PC-3 (cell line): Measurements from ENCODE around the gene SLC12A6. TPM values are rescaled to one million over a fixed set of nuclear protein-coding genes. Genes with fewer than 3 reads are reported as not detected.
A peak's percentile ranks its signal among the peaks of the same experiment; 100 is the strongest.

ENCODE experiments used
- ATAC-seq: fragments of 200-7000 bp; cut with Tn5 transposase; 2 replicates; pipeline ENCODE4 v1.9.1; 2020; ENCODE audit warnings: mild to moderate bottlenecking, moderate library complexity
- BruUV-seq: library from RNA; stranded (reverse); fragments of 400-500 nt; replicated peaks from 2 replicates; lab custom pipeline; 2021; lab: Mats Ljungman, UMichigan
- CTCF ChIA-PET: fragments of 300-600 bp; sonication (Branson Sonifier 250); formaldehyde crosslinking; loops from one replicate; lab custom pipeline; 2022; ENCODE audit warnings: antibody characterized with exemption; lab: Charles Lee
- POLR2A ChIA-PET: fragments of 300-600 bp; sonication (Branson Sonifier 250); formaldehyde crosslinking; loops from one replicate; lab custom pipeline; 2022; ENCODE audit warnings: antibody characterized with exemption; ENCODE audit not compliant: unreplicated experiment; lab: Charles Lee
- DNase-seq: peaks from one replicate; pipeline ENCODE4 v3.0.0-alpha.2; 2015
- H2AFZ ChIP-seq: fragments of 300-600 bp; sonication (generic); 2 replicates; pipeline ENCODE4 v1.6.0; 2016; ENCODE audit warnings: antibody characterized with exemption, low read length
- H3F3A ChIP-seq: fragments of 300-600 bp; sonication (generic); one replicate; pipeline ENCODE4 v1.6.0; 2017; ENCODE audit warnings: antibody characterized with exemption, low read length, control low read depth, mild to moderate bottlenecking; ENCODE audit not compliant: unreplicated experiment
- H3K27ac ChIP-seq: fragments of 300-600 bp; sonication (generic); 2 replicates; pipeline ENCODE4 v1.5.1; 2016; ENCODE audit warnings: mild to moderate bottlenecking, low read length
- H3K27me3 ChIP-seq: fragments of 300-600 bp; sonication (generic); 2 replicates; pipeline ENCODE4 v1.6.1; 2016; ENCODE audit warnings: low read length, mixed read lengths
- H3K36me3 ChIP-seq: fragments of 300-600 bp; sonication (generic); 2 replicates; pipeline ENCODE4 v1.6.1; 2016; ENCODE audit warnings: low read depth, mixed run types, low read length, mixed read lengths
- H3K4me1 ChIP-seq: fragments of 300-600 bp; sonication (generic); 2 replicates; pipeline ENCODE4 v1.5.1; 2016; ENCODE audit warnings: low read length; ENCODE audit not compliant: insufficient read depth
- H3K4me2 ChIP-seq: fragments of 300-600 bp; sonication (generic); 2 replicates; pipeline ENCODE4 v1.6.0; 2016; ENCODE audit warnings: low read length
- H3K4me3 ChIP-seq: fragments of 300-600 bp; sonication (generic); 2 replicates; pipeline ENCODE4 v1.5.1; 2016; ENCODE audit warnings: mild to moderate bottlenecking, low read length, mixed read lengths
- H3K79me2 ChIP-seq: fragments of 300-600 bp; sonication (generic); 2 replicates; pipeline ENCODE4 v1.6.1; 2017; ENCODE audit warnings: low read length, mixed read lengths
- H3K9ac ChIP-seq: fragments of 300-600 bp; sonication (generic); 2 replicates; pipeline ENCODE4 v1.6.0; 2016; ENCODE audit warnings: mild to moderate bottlenecking, low read length
- H3K9me2 ChIP-seq: fragments of 300-600 bp; sonication (generic); replicated peaks from 2 replicates; pipeline ENCODE4 v1.6.1; 2016; ENCODE audit warnings: mixed run types, low read length, mixed read lengths
- H3K9me3 ChIP-seq: fragments of 300-600 bp; sonication (generic); 2 replicates; pipeline ENCODE4 v1.6.1; 2016; ENCODE audit warnings: low read length, mixed read lengths
- H4K20me1 ChIP-seq: fragments of 300-600 bp; sonication (generic); 2 replicates; pipeline ENCODE4 v1.6.1; 2016; ENCODE audit warnings: low read length, mixed read lengths
- CTCF ChIP-seq: fragments of 300-600 bp; sonication (generic); conservative IDR thresholded peaks from 2 replicates; pipeline ENCODE4 v1.5.1; 2017; ENCODE audit warnings: antibody characterized with exemption, low read depth, mild to moderate bottlenecking, low read length
- EZH2 ChIP-seq: fragments of 300-600 bp; sonication (generic); IDR thresholded peaks from one replicate; pipeline ENCODE4 v1.6.1; 2017; ENCODE audit warnings: antibody characterized with exemption, mild to moderate bottlenecking, low read length; ENCODE audit not compliant: unreplicated experiment
- EZH2phosphoT487 ChIP-seq: fragments of 300-600 bp; sonication (generic); IDR thresholded peaks from 2 replicates; pipeline ENCODE4 v1.6.1; 2018; ENCODE audit warnings: mild to moderate bottlenecking, antibody characterized with exemption, low read length, borderline replicate concordance
- intact Hi-C: fragments of 100-400 bp; cut with micrococcal nuclease; formaldehyde crosslinking; loops from 2 replicates; pipeline ENCODE4 v1.9.0; 2023
- total RNA-seq: library from RNA; depleted of rRNA; stranded (reverse); fragments of >200 nt; gene quantifications from 2 replicates; pipeline ENCODE4 v1.2.3, GENCODE V29; 2014

The SLC12A6 gene
- total RNA-seq, 1 experiment from 2014 or later: 22.9 TPM

GRCh38 chr15:34365836-34366235, 28.3 kb upstream of the SLC12A6 start:
- no peak for DNase-seq
- BruUV-seq: TSS peak; percentile 46
- Histone ChIP-seq H3K9ac (peak overlapping the region; percentile 98), H4K20me1 (peaks cover 14% of the 10 kb centered on the region; the same call in 1 of the 2 replicates), H3K27me3 (no peaks in the 10 kb centered on the region), H3K4me3 (peak overlapping the region; percentile 100), H3K9me3 (no peaks in the 10 kb centered on the region), H3K79me2 (peaks cover 41% of the 10 kb centered on the region), H3K4me2 (peak overlapping the region; percentile 95), H3K36me3 (peaks cover 22% of the 10 kb centered on the region), H3K4me1 (peaks cover 52% of the 10 kb centered on the region), H2AFZ (no peak overlapping the region), H3F3A (no peaks in the 10 kb centered on the region), H3K27ac (peak overlapping the region; percentile 99), H3K9me2 (no peaks in the 10 kb centered on the region)
- CTCF ChIA-PET: interaction anchor here (1.0 to 1.8 kb wide), 2 partner anchors 243 to 256 kb away, joined by 5 to 6 read pairs; no protein-coding TSS in a partner anchor
- ATAC-seq: no peak
- intact Hi-C loops: no loop called here
- TF ChIP-seq EZH2: no peak
- TF ChIP-seq CTCF: no peak
- no peak for TF ChIP-seq EZH2phosphoT487
- POLR2A ChIA-PET: no interaction called here

GRCh38 chr15:34365091-34365825, 27.7 kb upstream of the SLC12A6 start:
- Histone ChIP-seq H3K4me1 (peaks cover 56% of the 10 kb centered on the region), H3K27ac (peak overlapping the region; percentile 99; the same call in 1 of the 2 replicates), H3K9me3 (no peaks in the 10 kb centered on the region), H4K20me1 (peaks cover 14% of the 10 kb centered on the region; the same call in 1 of the 2 replicates), H2AFZ (no peak overlapping the region), H3K27me3 (no peaks in the 10 kb centered on the region), H3K36me3 (peaks cover 22% of the 10 kb centered on the region), H3K79me2 (peaks cover 41% of the 10 kb centered on the region), H3K9ac (peak overlapping the region; percentile 98; the same call in 1 of the 2 replicates), H3K4me2 (peak overlapping the region; percentile 95), H3K4me3 (peak overlapping the region; percentile 100), H3F3A (no peaks in the 10 kb centered on the region), H3K9me2 (no peaks in the 10 kb centered on the region)
- TF ChIP-seq CTCF (no peak), EZH2phosphoT487 (no peak), EZH2 (no peak)
- ChIA-PET CTCF (no interaction called here), POLR2A (no interaction called here)
- no TSS peak for BruUV-seq
- ATAC-seq: no peak
- no peak for DNase-seq
- intact Hi-C loops: no loop called here

- intact Hi-C loops: no loop called here
- BruUV-seq: no TSS peak
- ATAC-seq (no peak), DNase-seq (no peak)
- no peaks in the 10 kb centered on the region for H3K9me3 ChIP-seq
- no peak overlapping the region for H2AFZ ChIP-seq
- H3K27me3 ChIP-seq: no peaks in the 10 kb centered on the region
- ChIA-PET POLR2A (no interaction called here), CTCF (no interaction called here)
- no peaks in the 10 kb centered on the region for H3F3A ChIP-seq
- H3K4me2 ChIP-seq: no peak overlapping the region
- H3K9ac ChIP-seq: no peak overlapping the region
- H3K36me3 ChIP-seq: peaks cover 32% of the 10 kb centered on the region
- peaks cover 23% of the 10 kb centered on the region; the same call in 1 of the 2 replicates for H4K20me1 ChIP-seq
- no peaks in the 10 kb centered on the region for H3K9me2 ChIP-seq
- H3K4me1 ChIP-seq: peaks cover 63% of the 10 kb centered on the region
- H3K79me2 ChIP-seq: peaks cover 41% of the 10 kb centered on the region
- no peak overlapping the region for H3K4me3 ChIP-seq
- H3K27ac ChIP-seq: no peak overlapping the region
- TF ChIP-seq EZH2 (no peak), CTCF (no peak), EZH2phosphoT487 (no peak)
Observed at GRCh38 chr15:34364041-34364440, 26.5 kb upstream of the SLC12A6 start.
